WTC11 (cell line): Measurements from ENCODE around the gene ACYP2. TPM values are rescaled to one million over a fixed set of nuclear protein-coding genes. Genes with fewer than 3 reads are reported as not detected.
A peak's percentile ranks its signal among the peaks of the same experiment; 100 is the strongest.

Source experiments
- ATAC-seq: fragments of 200-7000 bp; cut with Tn5 transposase; 2 replicates; pipeline ENCODE4 v1.10.0; 2021; ENCODE audit warnings: mild to moderate bottlenecking, moderate library complexity
- CTCF ChIA-PET: fragments of 300-600 bp; sonication (Branson Sonifier 250); formaldehyde crosslinking; loops from one replicate; lab custom pipeline; 2021; ENCODE audit warnings: antibody characterized with exemption; lab: Charles Lee
- POLR2A ChIA-PET: fragments of 350-600 bp; sonication (Branson Sonifier 250); formaldehyde crosslinking; loops from one replicate; lab custom pipeline; 2021; ENCODE audit warnings: antibody characterized with exemption; lab: Charles Lee
- DNase-seq: peaks from one replicate; pipeline ENCODE4 v3.0.0; 2021; ENCODE audit warnings: low spot score
- H3K27ac Mint-ChIP-seq: 2 replicates; pipeline ENCODE4 v1.8.0; 2021; ENCODE audit warnings: mixed read lengths
- H3K27me3 Mint-ChIP-seq: 2 replicates; pipeline ENCODE4 v1.8.0; 2021; ENCODE audit warnings: low read depth, mild to moderate bottlenecking, moderate library complexity, mixed read lengths
- H3K36me3 Mint-ChIP-seq: 2 replicates; pipeline ENCODE4 v1.8.0; 2021; ENCODE audit warnings: mixed read lengths
- H3K4me1 Mint-ChIP-seq: 2 replicates; pipeline ENCODE4 v1.8.0; 2022; ENCODE audit warnings: mixed read lengths
- H3K4me3 Mint-ChIP-seq: 2 replicates; pipeline ENCODE4 v1.8.0; 2021; ENCODE audit warnings: mild to moderate bottlenecking, moderate library complexity, mixed read lengths
- H3K9me3 Mint-ChIP-seq: 2 replicates; pipeline ENCODE4 v1.8.0; 2021; ENCODE audit warnings: mixed read lengths
- CREB1 ChIP-seq: sonication (generic); formaldehyde crosslinking; IDR thresholded peaks from 2 replicates; pipeline ENCODE4 v1.8.0; 2023; ENCODE audit warnings: mild to moderate bottlenecking, missing genetic modification reagents
- EMX1 ChIP-seq: fragments of 250-450 bp; sonication (Bioruptor Pico); IDR thresholded peaks from 2 replicates; pipeline ENCODE4 v1.8.0; 2021; ENCODE audit warnings: mild to moderate bottlenecking
- FOXJ3 ChIP-seq: sonication (generic); formaldehyde crosslinking; IDR thresholded peaks from 2 replicates; pipeline ENCODE4 v1.9.0; 2021; ENCODE audit warnings: missing genetic modification reagents, mild to moderate bottlenecking, borderline replicate concordance
- GTF2I ChIP-seq: fragments of 250-450 bp; sonication (Bioruptor Pico); conservative IDR thresholded peaks from 2 replicates; pipeline ENCODE4 v1.4.0; 2021; ENCODE audit warnings: mild to moderate bottlenecking
- JUN ChIP-seq: sonication (generic); formaldehyde crosslinking; IDR thresholded peaks from 2 replicates; pipeline ENCODE4 v1.8.0; 2023; ENCODE audit warnings: mild to moderate bottlenecking, missing genetic modification reagents
- PRRX2 ChIP-seq: fragments of 250-450 bp; sonication (Bioruptor Pico); IDR thresholded peaks from 2 replicates; pipeline ENCODE4 v1.8.0; 2021; ENCODE audit warnings: mild to moderate bottlenecking
- RELA ChIP-seq: sonication (generic); formaldehyde crosslinking; IDR thresholded peaks from 2 replicates; pipeline ENCODE4 v1.8.1; 2022; ENCODE audit warnings: missing genetic modification reagents, mild to moderate bottlenecking, borderline replicate concordance
- RORB ChIP-seq: fragments of 250-450 bp; sonication (Bioruptor Pico); IDR thresholded peaks from 2 replicates; pipeline ENCODE4 v1.9.0; 2021; ENCODE audit warnings: mild to moderate bottlenecking
- SOX15 ChIP-seq: fragments of 250-450 bp; sonication (Bioruptor Pico); IDR thresholded peaks from 2 replicates; pipeline ENCODE4 v1.9.0; 2021; ENCODE audit warnings: mild to moderate bottlenecking
- TEAD1 ChIP-seq: sonication (generic); formaldehyde crosslinking; IDR thresholded peaks from 2 replicates; pipeline ENCODE4 v1.8.0; 2022; ENCODE audit warnings: mild to moderate bottlenecking, missing genetic modification reagents
- ZBTB21 ChIP-seq: sonication (generic); formaldehyde crosslinking; IDR thresholded peaks from 2 replicates; pipeline ENCODE4 v1.8.1; 2023; ENCODE audit warnings: mild to moderate bottlenecking, missing genetic modification reagents, borderline replicate concordance
- ZNF263 ChIP-seq: sonication (generic); formaldehyde crosslinking; IDR thresholded peaks from 2 replicates; pipeline ENCODE4 v1.8.1; 2022; ENCODE audit warnings: low read depth, mild to moderate bottlenecking, moderate library complexity, missing genetic modification reagents
- ZNF416 ChIP-seq: fragments of 250-450 bp; sonication (Bioruptor Pico); IDR thresholded peaks from 2 replicates; pipeline ENCODE4 v1.9.0; 2021; ENCODE audit warnings: mild to moderate bottlenecking, inconsistent platforms
- ZNF671 ChIP-seq: fragments of 250-450 bp; sonication (Bioruptor Pico); IDR thresholded peaks from 2 replicates; pipeline ENCODE4 v1.8.0; 2021; ENCODE audit warnings: mild to moderate bottlenecking
- total RNA-seq: library from RNA; stranded (reverse); gene quantifications from 3 replicates; pipeline ENCODE4 v1.2.3, GENCODE V29; 2021
- TF ChIP-seq, protein P1 (sequence below): sonication (generic); formaldehyde crosslinking; conservative IDR thresholded peaks from 2 replicates; pipeline ENCODE4 v1.8.1; 2022; ENCODE audit warnings: mild to moderate bottlenecking, missing genetic modification reagents
- TF ChIP-seq, protein P2 (sequence below): sonication (generic); formaldehyde crosslinking; IDR thresholded peaks from 2 replicates; pipeline ENCODE4 v1.8.1; 2022; ENCODE audit warnings: mild to moderate bottlenecking, moderate library complexity, missing genetic modification reagents
- TF ChIP-seq, protein P3 (sequence below): sonication (generic); formaldehyde crosslinking; IDR thresholded peaks from 2 replicates; pipeline ENCODE4 v1.8.0; 2023; ENCODE audit warnings: missing genetic modification reagents, mild to moderate bottlenecking, borderline replicate concordance
- TF ChIP-seq, protein P4 (sequence below): fragments of 250-450 bp; sonication (Bioruptor Pico); IDR thresholded peaks from 2 replicates; pipeline ENCODE4 v1.8.0; 2021; ENCODE audit warnings: mild to moderate bottlenecking
- TF ChIP-seq, protein P5 (sequence below): fragments of 250-450 bp; sonication (Bioruptor Pico); conservative IDR thresholded peaks from 2 replicates; pipeline ENCODE4 v1.9.0; 2021; ENCODE audit warnings: mild to moderate bottlenecking
- TF ChIP-seq, protein P6 (sequence below): sonication (generic); formaldehyde crosslinking; IDR thresholded peaks from 2 replicates; pipeline ENCODE4 v1.8.1; 2022; ENCODE audit warnings: low read depth, mild to moderate bottlenecking, moderate library complexity, missing genetic modification reagents, borderline replicate concordance

Gene ACYP2
- total RNA-seq, 1 experiment from 2014 or later = 4.4 TPM

DNA sequence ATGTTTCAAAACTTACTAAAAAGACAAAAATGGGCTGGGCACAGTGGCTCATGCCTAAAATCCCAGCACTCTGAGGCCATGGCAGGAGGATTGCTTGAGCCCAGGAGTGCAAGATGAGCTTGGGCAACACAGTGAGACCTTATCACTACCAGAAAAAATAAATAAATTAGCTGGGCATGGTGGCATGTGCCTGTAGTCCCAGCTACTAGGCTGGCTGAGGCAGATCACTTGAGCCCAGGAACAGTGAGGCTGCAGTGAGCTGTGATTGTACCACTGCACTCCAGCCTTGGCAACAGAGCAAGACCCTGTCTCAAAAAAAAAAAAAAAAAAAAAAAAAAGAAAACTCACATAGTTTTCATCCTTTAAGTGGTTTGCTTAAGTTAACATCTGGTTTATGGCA lies 134.2 kb downstream of the ACYP2 start:
- Mint-ChIP-seq H3K9me3 (peaks cover 14% of the 10 kb centered on the region), H3K4me3 (no peak overlapping the region), H3K4me1 (peaks cover 7% of the 10 kb centered on the region)
- TF ChIP-seq, protein P1, sequence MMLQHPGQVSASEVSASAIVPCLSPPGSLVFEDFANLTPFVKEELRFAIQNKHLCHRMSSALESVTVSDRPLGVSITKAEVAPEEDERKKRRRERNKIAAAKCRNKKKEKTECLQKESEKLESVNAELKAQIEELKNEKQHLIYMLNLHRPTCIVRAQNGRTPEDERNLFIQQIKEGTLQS (CRISPR knock-in tag) = no peak
- no peak for TF ChIP-seq PRRX2 (CRISPR knock-in tag)
- TF ChIP-seq, protein P2, sequence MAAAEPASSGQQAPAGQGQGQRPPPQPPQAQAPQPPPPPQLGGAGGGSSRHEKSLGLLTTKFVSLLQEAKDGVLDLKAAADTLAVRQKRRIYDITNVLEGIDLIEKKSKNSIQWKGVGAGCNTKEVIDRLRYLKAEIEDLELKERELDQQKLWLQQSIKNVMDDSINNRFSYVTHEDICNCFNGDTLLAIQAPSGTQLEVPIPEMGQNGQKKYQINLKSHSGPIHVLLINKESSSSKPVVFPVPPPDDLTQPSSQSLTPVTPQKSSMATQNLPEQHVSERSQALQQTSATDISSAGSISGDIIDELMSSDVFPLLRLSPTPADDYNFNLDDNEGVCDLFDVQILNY (CRISPR knock-in tag) = no peak
- no peak for TF ChIP-seq FOXJ3 (CRISPR knock-in tag)
- TF ChIP-seq RORB (CRISPR knock-in tag) = no peak
- TF ChIP-seq, protein P3, sequence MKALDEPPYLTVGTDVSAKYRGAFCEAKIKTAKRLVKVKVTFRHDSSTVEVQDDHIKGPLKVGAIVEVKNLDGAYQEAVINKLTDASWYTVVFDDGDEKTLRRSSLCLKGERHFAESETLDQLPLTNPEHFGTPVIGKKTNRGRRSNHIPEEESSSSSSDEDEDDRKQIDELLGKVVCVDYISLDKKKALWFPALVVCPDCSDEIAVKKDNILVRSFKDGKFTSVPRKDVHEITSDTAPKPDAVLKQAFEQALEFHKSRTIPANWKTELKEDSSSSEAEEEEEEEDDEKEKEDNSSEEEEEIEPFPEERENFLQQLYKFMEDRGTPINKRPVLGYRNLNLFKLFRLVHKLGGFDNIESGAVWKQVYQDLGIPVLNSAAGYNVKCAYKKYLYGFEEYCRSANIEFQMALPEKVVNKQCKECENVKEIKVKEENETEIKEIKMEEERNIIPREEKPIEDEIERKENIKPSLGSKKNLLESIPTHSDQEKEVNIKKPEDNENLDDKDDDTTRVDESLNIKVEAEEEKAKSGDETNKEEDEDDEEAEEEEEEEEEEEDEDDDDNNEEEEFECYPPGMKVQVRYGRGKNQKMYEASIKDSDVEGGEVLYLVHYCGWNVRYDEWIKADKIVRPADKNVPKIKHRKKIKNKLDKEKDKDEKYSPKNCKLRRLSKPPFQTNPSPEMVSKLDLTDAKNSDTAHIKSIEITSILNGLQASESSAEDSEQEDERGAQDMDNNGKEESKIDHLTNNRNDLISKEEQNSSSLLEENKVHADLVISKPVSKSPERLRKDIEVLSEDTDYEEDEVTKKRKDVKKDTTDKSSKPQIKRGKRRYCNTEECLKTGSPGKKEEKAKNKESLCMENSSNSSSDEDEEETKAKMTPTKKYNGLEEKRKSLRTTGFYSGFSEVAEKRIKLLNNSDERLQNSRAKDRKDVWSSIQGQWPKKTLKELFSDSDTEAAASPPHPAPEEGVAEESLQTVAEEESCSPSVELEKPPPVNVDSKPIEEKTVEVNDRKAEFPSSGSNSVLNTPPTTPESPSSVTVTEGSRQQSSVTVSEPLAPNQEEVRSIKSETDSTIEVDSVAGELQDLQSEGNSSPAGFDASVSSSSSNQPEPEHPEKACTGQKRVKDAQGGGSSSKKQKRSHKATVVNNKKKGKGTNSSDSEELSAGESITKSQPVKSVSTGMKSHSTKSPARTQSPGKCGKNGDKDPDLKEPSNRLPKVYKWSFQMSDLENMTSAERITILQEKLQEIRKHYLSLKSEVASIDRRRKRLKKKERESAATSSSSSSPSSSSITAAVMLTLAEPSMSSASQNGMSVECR (CRISPR knock-in tag) = no peak
- TF ChIP-seq, protein P4, sequence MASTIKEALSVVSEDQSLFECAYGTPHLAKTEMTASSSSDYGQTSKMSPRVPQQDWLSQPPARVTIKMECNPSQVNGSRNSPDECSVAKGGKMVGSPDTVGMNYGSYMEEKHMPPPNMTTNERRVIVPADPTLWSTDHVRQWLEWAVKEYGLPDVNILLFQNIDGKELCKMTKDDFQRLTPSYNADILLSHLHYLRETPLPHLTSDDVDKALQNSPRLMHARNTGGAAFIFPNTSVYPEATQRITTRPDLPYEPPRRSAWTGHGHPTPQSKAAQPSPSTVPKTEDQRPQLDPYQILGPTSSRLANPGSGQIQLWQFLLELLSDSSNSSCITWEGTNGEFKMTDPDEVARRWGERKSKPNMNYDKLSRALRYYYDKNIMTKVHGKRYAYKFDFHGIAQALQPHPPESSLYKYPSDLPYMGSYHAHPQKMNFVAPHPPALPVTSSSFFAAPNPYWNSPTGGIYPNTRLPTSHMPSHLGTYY (CRISPR knock-in tag) = no peak
- TF ChIP-seq TEAD1 (CRISPR knock-in tag) = no peak
- TF ChIP-seq ZBTB21 (CRISPR knock-in tag) = no peak
- TF ChIP-seq, protein P5, sequence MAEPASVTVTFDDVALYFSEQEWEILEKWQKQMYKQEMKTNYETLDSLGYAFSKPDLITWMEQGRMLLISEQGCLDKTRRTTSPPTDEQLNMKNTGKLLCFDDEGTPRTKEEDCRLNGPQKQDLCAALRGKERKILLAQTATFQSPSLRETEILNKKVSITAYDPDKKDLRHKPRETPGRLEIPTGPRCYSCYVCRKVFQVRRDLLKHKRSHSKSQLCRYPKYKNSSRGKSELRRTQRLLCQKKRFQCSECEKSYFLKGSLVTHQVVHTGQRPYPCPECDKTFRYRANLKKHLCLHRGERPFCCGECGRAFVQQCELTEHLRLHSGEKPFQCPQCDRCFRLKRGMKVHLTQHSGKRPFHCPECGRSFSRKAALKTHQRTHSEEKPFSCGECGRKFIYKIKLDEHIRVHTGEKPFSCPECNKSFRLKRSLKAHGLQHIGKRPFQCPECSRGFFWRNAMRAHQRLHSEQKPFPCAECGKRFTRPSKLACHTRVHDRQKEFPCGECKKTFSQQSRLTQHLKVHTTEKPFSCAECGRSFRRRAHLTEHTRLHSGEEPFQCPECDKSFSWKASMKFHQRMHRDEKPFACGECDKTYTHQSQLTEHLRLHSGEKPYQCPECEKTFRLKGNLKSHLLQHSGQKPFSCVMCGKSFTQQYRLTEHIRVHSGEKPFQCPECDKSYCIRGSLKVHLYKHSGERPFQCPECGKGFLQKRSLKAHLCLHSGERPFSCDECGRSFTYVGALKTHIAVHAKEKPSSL (CRISPR knock-in tag) = no peak
- TF ChIP-seq EMX1 (CRISPR knock-in tag) = no peak
- TF ChIP-seq, all 79 proteins: peak for 0
- CTCF ChIA-PET = interaction anchor here (0.7 kb wide), 1 partner anchor 43 kb away, joined by 3 read pairs; no protein-coding TSS in a partner anchor
- DNase-seq (no peak), ATAC-seq (no peak)
- Mint-ChIP-seq H3K27me3 (no peaks in the 10 kb centered on the region; the same call in 1 of the 2 replicates), H3K36me3 (0 out of 2 replicates have a peak, but pooled peaks cover 3% of the 10 kb centered on the region), H3K27ac (no peak overlapping the region)
- POLR2A ChIA-PET = interaction anchor here (0.7 kb wide), 1 partner anchor 16 kb away, joined by 3 read pairs; no protein-coding TSS in a partner anchor

DNA sequence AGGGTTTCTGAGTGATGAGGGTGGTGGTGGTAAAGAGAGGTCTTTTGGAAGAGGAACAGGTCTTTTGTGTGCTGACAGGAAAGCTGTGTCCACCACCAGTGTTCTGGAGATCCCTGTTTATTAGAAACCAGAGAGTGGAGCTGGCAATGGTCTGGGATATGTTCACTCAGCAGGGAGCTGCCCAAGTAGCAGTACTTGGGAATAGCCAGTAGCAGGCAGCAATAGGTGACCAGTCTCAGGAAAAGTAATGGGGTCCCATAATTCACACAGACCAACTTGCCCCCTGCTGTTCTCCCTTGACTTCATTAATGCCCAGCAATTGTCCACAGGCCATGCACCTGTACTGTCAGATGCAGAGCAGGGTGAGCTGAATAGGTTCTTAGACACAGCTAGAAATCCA lies 138.8 kb downstream of the ACYP2 start:
- Mint-ChIP-seq H3K36me3 (0 out of 2 replicates have a peak, but pooled peaks cover 3% of the 10 kb centered on the region), H3K27me3 (no peaks in the 10 kb centered on the region; the same call in 1 of the 2 replicates), H3K27ac (no peak overlapping the region), H3K9me3 (peaks cover 14% of the 10 kb centered on the region), H3K4me1 (peaks cover 7% of the 10 kb centered on the region), H3K4me3 (no peak overlapping the region)
- ChIA-PET CTCF (no interaction called here), POLR2A (no interaction called here)
- DNase-seq = no peak
- ATAC-seq = peak; percentile 22; the same call in 1 of the 2 replicates
- TF ChIP-seq RORB (CRISPR knock-in tag) (no peak), RELA (CRISPR knock-in tag) (no peak), SOX15 (CRISPR knock-in tag) (no peak), ZNF263 (no peak), ZNF416 (no peak), CREB1 (CRISPR knock-in tag) (no peak), TEAD1 (CRISPR knock-in tag) (no peak), ZNF671 (no peak), JUN (CRISPR knock-in tag) (no peak), GTF2I (no peak)
- TF ChIP-seq, protein P6, sequence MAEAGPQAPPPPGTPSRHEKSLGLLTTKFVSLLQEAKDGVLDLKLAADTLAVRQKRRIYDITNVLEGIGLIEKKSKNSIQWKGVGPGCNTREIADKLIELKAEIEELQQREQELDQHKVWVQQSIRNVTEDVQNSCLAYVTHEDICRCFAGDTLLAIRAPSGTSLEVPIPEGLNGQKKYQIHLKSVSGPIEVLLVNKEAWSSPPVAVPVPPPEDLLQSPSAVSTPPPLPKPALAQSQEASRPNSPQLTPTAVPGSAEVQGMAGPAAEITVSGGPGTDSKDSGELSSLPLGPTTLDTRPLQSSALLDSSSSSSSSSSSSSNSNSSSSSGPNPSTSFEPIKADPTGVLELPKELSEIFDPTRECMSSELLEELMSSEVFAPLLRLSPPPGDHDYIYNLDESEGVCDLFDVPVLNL (CRISPR knock-in tag) = no peak
- TF ChIP-seq, protein P4 (CRISPR knock-in tag) = no peak
